GM19025 (cell line): ENCODE data around the gene CAPN7.

Source experiments
- ATAC-seq: cut with Tn5 transposase; IDR thresholded peaks from one replicate; pipeline ENCODE4 v1.9.1; 2021; ENCODE audit warnings: mild to moderate bottlenecking, low read depth, moderate library complexity; ENCODE audit not compliant: unreplicated experiment

The CAPN7 gene

DNA sequence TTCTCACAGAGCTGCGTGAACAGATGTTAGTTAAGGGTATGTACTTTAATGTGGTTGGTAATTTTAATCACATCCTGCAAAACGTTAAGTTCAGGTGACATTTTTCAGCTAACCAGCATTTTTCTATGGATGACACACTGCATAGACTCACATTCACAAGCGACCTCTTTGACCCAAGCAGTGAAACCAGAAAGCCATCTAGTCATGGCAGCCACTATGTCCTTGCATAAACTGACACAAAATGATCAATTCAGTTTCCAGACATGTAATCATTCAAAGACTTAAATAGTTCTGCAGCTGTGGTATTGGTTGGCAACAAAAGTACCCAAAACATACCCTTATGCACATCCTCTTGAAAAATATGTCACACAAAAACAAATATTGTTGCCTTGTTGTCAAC is 7.4 kb upstream of the CAPN7 start:
- no peak for ATAC-seq

DNA sequence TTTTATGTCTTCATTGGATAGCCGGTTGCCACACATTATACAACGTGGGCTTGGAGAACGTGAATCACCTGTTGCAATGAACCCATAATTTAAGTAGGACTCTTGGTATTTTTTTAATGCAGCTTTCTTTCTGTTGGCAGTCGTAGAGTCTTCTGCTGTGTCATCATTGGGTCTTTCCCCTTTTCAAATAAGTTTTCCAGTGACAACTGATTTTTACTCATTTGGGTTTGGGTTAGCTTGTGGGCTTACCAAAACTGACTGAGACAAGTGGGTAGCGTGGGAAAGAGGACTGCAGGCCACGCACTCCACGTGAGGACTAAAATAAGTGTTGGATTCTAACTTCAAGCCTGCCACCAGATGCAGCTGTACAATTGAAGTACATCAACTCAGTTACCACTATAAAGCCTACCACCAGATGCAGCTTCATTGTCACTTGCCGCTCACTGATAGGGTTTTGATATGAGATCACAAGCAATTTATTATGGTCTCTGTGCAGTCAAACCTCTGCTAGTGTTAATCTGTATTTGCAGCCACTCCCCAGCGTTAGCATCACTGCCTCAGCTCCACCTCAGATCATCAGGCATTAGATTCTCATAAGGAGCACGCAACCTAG is 6.4 kb upstream of the CAPN7 start:
- no peak for ATAC-seq

GRCh38 chr3:15204005-15204404 is 2.0 kb upstream of the CAPN7 start:
- ATAC-seq, result no peak

DNA sequence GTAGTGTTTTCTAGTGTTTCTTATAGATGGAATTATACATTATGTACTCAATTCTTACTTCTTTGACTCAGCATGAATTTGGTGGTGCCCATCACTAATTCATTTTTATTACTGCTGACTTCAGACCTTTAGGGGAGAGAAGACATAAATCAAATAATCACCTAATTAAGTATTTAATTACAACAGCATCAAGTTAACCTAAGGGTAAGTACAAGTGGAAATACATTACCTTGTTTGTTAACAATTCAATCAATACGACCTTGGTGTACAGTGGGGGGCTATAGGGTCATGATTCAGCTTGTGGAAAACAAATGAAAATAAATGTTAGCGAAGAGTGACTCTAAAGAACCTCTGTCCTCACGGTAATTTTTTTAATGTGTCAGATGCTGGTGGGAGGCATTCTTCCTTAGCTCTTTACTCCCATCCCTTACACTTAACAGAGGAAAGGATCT is 538 bp upstream of the CAPN7 start:
- ATAC-seq, result no peak

GRCh38 chr3:15206662-15207576 is 873 bp downstream of the CAPN7 start:
- ATAC-seq, result no peak

DNA sequence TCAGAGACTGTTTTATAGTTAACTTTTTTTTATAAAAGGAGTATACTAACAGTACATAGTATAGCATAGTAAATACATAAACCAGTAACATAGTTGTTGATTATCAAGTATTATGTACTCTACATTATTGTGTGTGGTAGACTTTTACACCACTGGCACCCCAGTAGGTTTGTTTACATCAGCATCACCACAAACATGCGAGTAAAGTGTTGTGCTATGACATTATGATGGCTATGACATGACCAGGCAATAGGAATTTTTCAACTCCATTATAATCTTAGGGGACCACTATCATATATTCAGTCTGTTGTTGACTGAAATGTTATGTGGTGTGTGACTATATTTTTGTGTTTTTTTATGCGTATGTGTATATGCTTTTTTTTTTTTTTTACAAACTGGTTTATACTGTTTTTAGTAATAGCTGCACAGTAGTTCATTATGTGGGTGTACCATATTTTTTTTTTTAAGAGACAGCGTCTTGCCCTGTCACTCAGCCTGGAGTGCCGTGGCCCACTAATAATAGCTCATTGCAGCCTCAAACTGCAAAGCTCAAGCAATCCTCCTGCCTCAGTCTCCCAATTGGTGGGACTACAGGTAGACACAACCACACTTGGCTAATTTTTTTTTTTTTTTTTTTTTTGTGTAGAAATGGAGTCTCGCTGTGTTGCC is 1.9 kb downstream of the CAPN7 start:
- ATAC-seq, result no peak

DNA sequence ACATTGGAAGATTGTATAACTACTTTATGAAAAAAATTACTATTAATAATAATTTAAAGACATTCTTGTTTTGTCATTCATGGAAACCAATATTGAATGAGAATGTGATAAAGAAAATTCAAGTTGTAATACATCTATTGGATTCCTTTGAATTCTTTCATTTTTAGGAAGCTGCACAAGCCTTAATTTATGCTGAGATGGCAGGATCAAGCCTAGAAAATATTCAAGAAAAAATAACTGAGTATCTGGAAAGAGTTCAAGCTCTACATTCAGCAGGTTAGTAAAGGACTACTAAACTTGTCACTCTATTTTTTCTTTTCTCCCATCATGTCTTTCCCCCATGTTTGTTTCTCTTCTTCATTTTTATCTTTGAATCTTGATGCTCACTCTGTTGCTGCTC is 5.9 kb downstream of the CAPN7 start:
- ATAC-seq, result no peak

DNA sequence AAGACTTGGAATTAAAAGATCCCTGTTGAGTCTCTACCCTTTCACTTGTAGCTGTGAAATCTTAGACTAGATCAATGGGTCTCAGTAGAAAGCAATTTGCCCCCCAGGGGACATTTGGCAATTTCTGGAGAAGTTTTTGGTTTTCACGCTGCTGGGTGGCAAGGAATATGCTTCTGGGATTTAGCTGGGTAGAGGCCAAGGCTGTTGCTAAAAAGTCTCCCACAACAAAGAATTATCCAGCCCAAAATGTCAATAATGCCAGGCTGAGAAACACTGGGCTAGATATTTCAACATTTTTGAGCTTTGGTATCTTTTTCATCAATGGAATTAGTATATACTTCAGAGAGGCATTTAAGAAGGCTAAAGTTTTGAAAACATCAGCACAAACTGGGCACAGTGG is 8.7 kb downstream of the CAPN7 start:
- ATAC-seq, result no peak

GRCh38 chr3:15215996-15216395 is 9.9 kb downstream of the CAPN7 start:
- ATAC-seq, result no peak

DNA sequence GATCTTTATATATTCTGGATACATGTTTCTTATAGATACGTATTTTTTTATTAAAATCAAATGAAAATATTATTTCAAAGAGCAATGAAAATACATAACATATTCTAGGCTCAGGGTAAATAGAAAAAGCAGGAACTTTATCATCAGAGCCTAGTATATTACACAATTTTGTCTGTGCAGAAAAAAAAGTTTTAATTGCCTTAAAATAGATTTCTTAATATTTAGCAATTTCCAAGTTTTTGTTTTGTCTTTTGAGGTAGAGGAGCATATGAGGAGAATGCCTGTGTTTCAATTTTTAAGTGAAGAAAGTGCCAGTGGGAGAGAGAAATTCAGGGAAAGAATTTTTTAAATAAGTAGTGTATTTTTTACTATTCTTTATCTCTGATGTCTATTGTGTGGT is 10.5 kb downstream of the CAPN7 start:
- no peak for ATAC-seq

GRCh38 chr3:15217011-15217671 is 11.1 kb downstream of the CAPN7 start:
- ATAC-seq, result no peak

- ATAC-seq, result no peak
Measured at GRCh38 chr3:15217841-15218267, 11.8 kb downstream of the CAPN7 start.

- no peak for ATAC-seq
Measured at GRCh38 chr3:15218689-15219088, 12.6 kb downstream of the CAPN7 start.

DNA sequence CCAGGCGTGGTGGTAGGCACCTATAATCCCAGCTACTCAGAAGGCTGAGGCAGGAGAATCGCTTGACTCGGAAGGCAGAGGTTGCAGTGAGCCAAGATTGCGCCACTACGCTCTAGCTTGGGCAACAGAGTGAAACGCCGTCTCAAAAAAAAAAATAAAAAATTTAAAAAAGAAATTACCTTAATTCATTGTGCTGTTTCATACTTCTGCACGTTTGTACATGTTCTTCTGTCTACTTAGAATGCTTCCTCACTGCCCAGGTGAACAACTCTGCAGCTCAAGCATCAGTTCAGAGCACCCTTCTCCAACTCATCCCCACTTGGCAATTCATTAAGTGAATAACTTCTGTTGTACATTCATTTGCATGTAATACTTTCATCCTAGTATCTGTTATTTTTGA is 14.0 kb downstream of the CAPN7 start:
- no peak for ATAC-seq

GRCh38 chr3:15220661-15221060 is 14.6 kb downstream of the CAPN7 start:
- ATAC-seq, result no peak

GRCh38 chr3:15221574-15222217 is 15.7 kb downstream of the CAPN7 start:
- ATAC-seq, result no peak

DNA sequence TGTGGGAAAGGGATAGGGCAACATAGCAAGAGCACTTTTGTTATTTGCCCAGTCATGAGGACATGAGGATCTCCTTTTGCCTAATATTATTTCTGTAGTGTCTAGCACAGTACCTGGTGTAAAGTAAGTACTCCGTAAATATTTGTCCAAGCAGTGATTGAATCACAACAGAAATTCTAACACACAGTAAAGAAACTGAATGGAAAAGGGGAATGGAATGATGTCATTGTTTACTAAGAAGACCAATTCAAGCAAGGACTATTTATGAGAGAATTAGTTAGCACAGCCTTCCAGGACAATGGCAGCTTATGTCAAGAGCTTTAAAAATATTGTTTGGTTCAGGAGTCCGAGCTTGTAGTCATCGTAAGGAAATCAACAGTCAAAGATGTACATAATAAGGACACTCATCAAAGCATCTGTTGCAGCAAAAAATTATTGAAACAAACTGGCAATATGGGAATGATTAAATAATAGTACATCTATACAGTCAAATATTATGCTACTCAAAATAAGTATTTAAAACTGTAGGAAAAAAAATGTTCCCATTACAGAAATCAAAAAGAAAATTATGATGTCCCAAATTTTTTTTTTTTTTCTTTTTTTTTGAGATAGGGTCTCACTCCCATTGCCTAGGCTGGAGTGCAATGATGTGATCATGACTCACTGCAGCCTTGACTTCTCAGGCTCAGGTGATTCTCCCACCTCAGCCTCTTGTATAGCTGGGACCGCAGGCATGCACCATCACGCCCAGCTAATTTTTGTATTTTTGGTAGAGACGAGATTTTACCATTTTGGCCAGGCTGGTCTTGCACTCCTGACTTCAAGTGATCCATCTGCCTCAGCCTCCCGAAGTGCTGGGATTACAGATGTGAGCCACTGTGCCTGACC is 17.9 kb downstream of the CAPN7 start:
- ATAC-seq, result no peak

DNA sequence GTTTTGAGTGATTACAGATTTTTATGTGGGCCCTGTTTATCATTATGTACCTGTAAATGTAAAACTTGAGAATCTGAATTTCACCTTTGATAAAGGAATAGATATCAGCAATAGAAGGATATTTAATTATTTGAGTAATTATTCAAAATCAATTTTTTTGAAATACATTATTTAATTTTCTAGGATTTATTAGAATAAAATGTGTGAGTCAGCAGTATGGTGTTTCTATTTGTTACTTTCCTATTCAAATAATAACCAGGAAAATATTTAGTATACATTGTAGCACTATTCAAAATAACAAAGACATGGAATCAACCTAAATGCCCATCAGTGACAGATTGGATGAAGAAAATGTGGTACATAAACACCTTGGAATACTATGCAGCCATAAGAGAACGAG is 22.1 kb downstream of the CAPN7 start:
- ATAC-seq, result no peak

DNA sequence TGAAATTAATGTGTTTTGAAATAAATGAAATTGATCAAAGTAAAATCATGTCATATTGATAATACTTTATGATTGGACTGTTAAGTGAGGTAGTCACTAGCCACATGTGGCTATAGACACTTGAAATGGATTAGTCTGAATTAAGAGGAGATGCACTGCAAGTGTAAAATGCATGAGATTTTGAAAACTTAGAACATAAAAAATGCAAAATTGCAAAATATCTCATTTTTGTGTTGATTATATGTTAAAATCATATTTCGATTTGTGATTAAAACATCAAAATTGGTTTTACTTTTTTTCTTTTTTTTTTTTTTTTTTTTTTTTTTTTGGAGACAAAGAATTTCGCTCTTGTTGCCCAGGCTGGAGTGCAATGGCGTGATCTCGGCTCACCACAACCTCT is 23.2 kb downstream of the CAPN7 start:
- ATAC-seq, result no peak
